Inflammatory macrophage (primary cell): ENCODE data around the gene SINHCAF.
"Not testable (repeated sequence)": the region's sequence is repeated elsewhere in the genome, so short reads cannot be mapped to it uniquely, and the experiment has no call there.

Source experiments
- DNase-seq, 2 donors: peaks; one replicate each; pipeline ENCODE4 v3.0.0-alpha.2; 2020 to 2022
- total RNA-seq, 18 experiments: gene quantifications; one replicate each; lab custom pipeline; 2026; ENCODE audit warnings: mixed read lengths in 6 of 18, inconsistent platforms in 2 of 18; lab: John Stamatoyannopoulos, UW

Gene SINHCAF, protein sequence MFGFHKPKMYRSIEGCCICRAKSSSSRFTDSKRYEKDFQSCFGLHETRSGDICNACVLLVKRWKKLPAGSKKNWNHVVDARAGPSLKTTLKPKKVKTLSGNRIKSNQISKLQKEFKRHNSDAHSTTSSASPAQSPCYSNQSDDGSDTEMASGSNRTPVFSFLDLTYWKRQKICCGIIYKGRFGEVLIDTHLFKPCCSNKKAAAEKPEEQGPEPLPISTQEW
- 11.5 to 52.2 (median 27.8) reads per million in 18 experiments for total RNA-seq

DNA sequence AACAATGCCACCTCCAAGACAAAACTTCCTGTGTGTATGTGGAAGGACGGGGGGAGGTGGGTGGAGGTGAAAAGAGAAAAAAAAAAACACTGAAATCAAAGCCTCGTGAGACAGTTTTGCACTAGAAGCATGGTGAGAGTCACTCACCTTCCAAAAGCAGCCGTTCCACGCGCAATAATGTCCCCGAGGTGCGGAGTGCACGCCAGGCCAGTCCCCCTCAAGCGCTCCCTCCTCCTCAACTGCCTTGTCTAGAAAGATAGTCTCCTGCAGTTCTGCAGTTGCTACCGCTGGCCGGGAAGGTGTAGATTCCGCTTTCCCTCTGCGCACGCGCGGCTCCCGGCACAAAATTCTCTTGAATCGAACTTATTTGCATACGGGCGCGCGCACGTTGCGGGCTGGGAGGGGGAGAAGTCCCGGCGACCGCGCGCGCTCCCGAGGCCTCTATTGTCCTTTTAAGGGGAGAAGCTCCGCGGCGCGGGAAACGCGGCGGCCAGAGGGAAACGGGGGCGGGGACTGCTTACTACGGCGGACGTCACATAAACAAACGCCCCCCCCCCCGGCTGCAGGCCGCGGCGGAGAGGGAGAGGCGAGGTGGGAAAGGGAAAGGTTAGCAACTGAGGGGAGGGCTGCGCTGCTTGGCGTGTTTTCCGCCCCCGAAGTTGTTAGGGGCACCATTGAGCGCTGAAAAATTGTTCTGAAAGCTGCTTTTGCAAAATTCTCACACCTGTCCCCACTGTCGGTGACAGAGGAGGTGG lies at the start of gene SINHCAF:
Gene SINHCAF, minus strand, starts transcription at position 274 of the 755 bp plus-strand sequence. CDS start 27,946 bp downstream, outside the sequence.
- DNase-seq: peak; percentile 99 to 100

DNA sequence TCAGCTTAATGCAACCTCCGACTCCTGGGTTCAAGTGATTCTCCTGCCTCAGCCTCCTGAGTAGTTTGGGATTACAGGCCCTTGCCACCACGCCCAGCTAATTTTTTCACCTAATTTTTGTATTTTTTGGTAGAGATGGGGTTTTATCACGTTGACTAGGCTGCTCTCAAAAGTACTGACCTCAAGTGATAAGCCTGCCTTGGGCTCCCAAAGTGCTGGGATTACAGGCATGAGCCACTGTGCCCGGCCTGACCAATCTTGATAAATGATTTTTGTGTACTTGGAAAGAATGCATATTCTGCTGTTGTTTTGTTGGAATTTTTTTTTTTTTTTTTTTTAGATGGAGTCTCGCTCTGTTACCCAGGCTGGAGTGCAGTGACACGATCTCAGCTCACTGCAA lies 49.5 kb upstream of the SINHCAF start:
- not testable (repeated sequence) for DNase-seq

DNA sequence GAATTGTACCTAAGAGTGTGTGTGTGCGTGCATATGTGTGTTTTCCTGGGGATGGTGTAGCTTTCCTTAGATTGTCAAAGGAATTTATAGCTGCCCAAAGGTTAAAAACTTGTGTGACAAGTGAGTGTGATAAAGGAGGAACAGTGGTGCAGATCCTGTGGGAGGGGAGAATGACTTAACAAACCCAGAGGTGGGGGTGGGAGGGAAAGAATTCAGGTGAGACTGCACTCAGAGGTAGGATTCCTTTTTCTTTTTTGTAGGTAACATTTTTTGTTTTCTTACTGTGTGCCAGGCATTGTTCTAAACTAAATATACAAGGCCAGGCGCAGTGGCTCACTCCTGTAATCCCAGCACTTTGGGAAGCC lies 45.3 kb upstream of the SINHCAF start:
- no peak for DNase-seq

DNA sequence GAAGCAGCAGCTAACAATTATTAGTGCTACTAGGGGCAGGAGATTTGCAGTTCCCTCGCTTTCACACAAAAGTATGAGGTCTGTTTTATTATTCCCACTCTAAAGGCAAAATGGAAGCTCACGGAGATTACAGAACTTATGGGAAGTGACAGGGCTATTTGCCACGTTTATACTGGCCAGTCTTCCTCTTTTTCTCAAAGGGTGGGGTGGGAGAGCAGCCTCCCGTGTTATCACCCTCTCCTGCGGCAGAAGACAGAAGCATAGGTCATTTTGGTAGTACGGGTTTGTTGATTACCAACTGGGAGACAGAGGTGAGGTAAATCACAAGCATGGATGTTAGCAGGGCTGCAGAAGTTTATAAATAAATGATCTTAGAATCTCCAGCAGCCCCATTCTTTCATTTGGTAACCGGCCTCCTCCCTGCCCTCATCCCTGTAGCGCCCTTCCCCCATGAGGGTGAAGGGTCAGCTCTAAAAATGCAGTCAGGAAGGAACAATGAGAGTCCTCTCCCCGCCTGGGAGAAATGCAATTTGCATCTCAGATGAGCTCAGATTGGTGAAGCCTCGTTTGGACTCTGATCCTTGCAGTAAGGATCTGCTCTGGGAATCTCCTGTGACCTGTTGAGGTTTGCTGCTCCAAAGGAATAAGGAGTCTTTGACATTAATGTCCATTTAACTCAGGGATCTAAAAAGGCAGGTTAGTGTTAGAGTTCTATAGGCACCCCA lies 44.7 kb upstream of the SINHCAF start:
- peak; percentile 44 to 47 for DNase-seq

DNA sequence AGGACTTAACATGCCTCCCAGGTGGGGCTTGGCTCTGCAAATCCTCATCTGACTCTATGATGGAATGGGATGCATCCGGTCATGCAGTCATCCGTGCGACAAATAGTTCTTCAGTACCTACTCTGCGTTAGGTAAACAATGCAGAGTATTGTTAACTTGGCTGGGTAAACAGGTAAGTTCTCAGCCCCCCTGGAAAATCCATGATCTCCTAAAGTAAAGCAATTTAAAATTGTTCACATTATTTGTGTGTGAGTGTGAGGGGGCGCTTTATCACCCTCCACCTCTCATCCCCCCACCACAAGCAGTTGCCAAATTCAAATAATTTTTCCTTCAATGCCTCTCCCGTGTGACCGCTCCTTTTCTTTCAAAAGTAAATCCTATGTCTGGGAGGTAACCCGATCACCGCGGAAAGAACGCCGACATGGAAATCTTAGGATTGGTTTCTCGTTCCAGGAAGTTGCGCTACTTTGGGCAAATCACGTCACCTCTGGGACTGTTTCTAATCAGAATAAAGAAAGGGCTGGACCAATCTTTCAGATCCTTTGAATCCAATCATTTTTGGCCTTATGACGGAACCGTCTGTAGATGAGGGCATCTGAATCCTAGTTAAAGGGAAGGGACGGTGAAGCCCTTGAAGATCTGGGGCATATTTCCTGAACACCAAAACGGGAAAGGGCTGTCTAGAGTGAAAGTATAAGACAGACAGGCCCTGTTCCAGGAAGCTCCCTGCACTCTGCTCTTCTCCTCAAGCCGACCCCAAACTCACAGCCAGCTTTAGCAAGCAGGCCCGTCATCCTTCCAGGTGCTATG lies 44.0 kb upstream of the SINHCAF start:
- no peak for DNase-seq

DNA sequence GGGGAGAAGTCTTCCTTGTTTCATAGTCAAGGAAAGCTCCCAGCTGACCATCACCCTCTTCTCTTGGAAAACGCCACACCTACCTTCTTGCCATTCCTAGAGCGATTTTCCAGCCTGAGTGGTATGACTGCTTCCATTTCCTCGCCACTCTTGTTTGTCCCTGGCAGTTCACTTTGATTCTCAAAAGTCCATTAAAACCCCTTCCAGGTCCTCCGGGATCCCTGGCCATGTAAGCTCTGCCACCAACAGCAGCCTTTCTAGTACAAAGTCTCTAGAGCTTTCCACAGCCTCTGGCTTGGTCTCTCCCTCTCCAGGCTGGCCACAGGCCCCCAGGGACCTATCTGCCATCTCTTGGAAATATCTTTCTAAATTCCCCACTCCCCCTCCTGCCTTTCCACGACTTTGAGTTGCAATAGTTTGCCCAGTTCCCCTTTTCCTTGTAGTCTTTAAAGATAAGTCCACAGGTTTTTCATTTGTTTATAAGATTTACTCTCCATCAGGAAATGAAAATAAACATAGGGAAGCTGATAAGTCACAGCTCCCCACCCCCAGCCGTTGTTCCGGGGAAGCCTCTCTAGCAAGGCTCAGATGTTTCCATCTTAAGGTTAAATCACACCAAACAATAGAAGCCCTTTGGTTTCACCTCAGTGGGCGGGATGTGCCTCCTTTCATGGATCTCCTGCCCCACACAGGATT lies 42.9 kb upstream of the SINHCAF start:
- no peak for DNase-seq

DNA sequence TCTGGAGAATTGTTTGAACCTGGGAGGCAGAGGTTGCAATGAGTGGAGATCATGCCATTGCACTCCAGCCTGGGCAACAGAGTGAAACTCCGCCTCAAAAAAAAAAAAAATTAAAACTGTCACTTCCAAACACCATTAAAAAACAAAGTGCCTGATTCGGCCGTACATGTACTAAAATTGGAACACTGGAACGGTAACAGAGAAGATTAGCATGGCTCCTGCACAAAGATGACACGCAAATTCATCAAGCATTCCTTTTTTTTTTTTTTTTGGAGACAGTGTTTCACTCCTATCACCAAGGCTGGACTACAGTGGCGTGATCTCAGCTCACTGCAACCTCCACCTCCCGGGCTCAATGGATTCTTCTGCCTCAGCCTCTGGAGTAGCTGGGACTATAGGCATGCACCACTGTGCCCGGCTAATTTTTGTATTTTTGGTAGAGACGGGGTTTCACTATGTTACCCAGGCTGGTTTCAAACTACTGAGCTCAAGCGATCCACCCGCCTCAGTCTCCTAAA lies 40.2 kb upstream of the SINHCAF start:
- no peak for DNase-seq

DNA sequence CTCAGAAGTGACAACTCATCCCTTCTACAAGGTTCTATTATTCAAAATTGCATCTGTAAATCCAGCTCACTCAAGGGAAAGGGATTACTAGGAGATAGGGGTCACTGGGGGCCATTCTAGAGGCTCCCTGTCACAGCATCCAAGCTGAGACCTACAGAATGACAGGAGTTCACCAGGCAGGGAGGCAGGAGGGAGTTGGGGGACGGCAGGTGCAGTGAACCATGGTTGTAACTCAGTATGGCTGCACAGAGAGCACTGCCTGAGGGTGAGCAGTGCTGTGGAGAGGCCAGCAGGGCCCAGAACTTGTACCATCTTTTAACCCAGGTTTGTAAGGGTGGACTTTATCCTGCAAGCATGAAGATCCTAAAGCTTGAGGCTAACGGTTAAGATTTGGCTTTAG lies 37.9 kb upstream of the SINHCAF start:
- DNase-seq: no peak

DNA sequence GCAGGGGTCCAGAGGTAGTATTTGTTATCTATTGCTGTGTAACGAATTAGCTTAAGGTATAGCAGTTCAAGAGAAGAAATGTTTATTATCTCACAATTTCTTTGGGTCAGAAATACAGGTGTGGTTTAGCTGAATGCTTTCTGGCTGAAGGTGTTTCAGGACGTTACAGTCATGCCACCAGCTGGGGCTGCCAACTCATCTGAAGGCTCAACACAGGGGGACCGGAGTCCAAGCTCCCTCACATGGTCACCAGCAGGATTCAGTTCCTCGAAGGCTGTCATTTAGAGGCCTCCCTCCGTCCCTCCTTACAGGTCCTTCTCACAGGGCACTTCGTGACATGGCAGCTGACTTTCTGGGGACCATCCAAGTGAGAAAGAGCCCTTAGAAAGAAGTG lies 37.5 kb upstream of the SINHCAF start:
- no peak for DNase-seq

DNA sequence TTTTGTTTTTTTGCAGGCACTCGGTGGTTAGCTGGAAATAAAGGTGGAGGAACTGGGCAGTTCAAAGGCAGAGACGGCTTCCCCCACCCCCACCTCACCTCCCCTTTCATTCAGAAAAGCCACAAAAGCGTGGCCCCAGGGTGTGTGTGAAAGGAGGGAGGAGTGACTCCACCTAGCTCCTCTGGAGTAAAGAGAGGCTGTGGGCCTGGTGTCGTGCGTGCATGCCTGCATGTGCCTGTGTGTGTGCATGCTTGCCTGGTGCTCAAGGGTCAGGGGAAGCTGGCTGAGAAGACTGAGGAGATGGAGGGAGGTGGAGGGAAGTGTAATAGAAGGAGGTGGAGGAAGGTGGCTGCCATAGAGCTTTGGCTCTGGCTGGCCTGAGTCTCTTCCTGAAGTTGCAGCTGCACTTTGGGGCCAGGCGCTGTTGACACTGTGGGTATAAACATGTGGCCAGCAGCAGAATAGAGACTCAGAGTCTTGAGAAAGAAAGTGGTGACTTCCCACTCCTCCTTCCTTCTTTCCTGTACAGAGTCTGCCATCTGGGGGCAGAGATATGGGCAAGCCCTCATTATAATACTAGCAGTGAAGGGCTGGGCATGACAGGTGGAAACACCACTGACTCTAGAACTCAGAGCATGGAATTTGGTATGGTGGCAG lies 36.9 kb upstream of the SINHCAF start:
- peak; percentile 75 to 79 for DNase-seq

DNA sequence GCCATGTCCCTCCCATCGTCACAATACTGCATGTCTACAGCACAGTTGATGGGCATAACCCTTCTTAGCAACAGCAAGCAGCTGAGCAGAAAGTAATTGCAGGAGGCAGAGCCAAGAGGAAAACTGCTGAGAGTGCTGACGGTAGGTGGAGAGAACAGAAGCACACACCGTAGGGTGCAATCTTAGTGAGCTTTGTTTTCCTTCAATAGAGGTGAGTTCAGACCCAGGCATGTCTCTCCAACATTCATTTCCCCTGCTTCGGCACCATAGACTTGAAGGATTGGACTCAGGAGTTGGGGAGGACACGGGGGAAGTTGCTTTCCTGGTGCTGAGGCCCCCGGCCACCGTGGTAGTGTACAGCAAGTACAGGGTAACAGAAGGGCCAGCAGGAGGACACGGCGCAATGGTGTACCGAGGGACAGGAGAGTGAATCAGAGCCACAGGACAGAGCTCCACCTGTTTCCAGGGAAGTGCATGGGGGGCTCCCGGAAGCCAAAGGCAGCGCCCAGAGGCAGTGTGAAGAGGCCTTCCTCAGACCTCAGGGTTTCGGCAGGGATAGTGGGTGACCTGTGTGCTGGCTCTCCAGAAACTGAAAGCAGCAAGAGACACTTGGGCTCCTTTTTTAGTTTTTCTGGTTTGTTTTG lies 36.3 kb upstream of the SINHCAF start:
- DNase-seq: peak in 1 of 2 donors; percentile 2

DNA sequence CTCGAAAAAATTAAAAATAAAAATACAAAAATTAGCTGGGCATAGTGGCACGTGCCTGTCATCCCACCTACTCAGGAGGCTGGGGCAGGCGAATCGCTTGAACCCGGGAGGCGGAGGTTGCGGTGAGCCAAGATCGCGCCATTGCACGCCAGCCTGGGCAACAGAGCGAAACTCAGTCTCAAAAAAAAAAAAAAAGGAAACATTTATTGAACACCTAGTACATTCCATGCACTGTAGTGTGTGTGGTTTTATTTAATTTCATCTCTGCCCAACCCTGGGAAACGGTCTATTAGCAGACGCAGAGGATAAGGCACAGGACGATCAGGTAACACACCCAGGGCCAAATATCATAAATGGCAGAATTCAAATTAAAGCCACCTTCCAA lies 35.8 kb upstream of the SINHCAF start:
- DNase-seq: no peak

DNA sequence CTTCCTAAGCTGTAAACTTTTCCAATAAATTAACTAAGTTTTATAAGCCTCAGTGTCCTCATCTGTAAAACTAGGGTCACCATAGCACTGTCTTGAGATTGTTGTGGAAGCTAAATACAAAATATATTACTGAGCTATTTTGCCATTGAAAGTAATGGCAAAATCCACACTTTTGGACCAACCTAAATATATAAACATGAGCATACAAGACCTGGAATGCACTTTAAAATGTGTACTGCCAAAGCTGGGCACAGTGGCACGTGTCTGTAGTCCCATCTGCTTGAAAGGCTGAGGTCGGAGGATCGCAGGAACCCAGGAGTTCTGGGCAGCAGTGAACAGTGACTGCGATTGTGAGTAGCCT lies 29.8 kb upstream of the SINHCAF start:
- no peak for DNase-seq

DNA sequence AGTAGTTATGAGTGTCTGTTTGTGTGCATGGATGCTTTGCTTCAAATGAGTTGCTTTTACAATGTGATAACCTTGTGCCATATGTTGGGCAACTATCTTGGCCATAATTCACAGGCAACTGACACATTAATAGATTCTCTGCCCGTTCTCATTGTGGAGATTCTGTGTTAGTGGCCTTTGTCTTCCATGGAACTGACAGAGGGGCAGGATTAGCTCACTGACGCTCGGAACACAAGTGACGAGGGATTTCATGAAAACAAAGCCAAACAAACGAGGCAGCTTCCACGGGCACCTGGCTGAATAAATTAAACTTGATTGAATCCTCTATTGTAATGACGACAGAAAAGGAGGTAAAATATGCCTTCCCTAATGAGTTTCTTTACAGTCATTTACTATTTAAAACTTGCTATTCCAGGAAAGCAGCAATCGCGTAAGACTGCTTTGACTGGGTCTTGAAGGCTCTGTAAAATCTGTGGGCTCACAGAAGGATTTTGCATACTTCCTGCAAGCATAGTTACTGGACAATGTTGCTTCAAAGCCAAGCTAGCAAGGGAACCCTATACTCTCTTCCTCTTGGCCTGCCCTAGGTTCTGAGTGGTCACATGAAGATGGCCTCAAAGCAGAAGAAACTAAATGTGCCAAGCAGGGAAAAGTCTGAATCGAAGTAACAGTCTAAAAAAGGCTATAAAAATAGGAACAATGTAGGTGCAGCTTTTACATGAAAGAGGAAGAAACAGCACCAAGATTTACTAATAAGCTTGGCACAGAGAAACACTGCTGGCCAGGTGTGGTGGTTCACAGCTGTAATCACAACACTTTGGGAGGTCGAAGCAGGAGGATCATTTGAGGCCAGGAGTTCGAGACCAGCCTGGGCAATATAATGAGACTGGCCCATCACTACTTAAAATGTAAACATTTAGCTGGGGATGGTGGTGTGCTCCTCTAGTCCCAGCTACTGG lies 28.1 kb upstream of the SINHCAF start:
- peak; percentile 82 to 85 for DNase-seq

DNA sequence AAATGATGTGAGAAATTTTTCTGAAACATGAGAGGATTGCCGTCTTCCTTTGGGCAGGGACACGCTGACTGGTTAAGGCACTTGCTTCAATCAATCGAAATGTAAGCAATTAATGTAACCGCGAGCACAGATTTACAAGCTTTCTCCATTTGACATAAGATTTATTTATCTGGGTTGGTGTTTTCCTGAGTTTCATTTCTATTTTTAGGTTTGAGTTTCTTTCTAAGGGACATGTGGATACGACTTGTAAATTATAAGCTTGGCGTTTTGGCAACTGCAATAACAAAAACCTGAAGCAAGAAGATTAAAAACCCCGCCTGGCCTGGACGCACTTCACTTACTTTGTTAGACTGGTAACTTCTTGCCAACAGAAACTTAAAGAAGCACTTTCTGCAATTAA lies 20.3 kb upstream of the SINHCAF start:
- no peak for DNase-seq

DNA sequence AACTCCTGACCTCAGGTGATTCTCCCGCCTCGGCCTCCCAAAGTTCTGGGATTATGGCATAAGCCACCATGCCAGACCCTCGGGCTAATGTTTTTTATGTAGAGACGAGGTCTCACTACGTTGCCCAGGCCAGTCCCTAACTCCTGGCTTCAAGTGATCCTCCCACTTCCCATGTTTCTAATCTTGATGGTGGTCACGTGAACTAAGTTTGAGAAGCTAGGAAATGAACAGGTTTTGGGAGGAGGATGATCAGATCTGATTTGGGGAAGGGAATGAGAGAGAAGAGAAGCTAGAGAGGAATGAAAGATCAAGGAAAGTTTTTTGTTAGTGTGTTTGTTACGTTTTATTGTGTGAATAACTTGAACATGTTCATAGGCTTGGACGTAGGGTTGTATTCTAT lies 17.2 kb upstream of the SINHCAF start:
- DNase-seq: no peak

DNA sequence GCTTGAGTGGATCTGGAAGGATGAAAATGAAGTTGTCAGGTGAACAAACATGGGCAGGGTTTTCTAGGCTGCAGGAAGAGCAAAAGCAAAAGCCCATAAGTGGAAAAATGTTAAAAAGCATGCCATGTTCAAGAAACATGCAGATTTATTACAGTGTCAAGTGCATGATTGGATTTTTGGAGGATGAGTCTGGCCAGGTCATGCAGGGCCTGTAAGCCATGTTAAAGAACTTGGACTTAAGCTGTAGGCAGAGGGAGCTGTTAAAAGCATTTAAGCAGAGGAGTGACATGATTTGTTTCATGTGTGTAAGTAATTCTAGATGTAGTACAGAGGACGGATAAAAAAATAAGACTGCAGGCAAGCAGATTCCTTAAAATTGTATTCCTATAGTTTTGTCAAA lies 16.3 kb upstream of the SINHCAF start:
- DNase-seq: no peak

DNA sequence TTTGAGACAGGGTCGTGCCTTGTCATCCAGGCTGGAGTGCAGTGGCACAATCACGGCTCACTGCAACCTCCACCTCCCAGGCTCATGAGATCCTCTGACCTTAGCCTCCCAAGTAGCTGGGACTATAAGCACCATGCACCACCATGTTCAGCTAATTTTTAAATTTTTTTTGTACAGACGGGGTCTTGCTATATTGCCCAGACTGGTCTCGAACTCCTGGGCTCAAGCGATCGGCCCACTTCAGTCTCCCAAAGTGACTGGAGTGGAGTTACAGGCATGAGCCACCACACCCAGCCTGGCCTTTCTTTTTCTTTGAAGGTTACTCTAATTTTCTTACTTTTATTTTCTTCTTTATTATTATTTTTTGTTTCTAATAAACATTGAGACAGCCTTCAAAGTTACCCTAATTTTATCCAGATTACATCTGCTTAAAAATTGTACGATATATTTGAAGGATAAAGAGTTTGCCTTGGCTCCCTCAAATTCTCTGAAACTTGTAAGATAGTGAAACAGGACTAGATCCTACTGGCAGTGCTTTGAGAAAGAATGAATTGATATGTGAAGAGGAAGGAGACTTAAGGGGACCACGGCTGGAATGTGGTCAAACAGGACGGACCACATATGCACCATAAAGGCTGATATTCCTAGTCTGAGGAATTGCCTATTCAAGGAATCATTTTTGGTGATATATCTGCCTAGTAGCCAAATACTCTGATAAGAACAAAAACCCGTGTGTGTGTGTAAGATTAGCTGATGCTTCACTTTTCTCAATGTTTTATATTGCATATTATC lies 14.1 kb upstream of the SINHCAF start:
- no peak for DNase-seq

DNA sequence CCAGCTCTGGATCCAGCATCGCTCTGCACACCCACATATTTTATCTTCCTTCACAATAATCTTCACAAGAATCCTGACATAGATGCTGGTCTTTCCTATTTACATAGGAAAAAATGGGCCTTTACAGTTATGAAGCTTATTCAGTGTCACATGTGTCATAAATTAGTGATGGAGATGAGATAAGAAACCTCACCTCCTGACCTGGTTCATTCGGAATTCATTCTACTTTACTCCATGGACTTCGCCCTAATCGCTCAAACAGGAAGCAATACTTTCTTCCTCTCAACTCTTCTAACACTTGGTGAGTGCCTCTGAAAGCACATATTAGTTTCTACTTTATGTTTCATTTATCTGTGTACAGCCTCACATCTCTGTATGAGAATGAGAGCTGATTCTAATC lies 12.0 kb upstream of the SINHCAF start:
- DNase-seq: no peak
